Measurements from ENCODE around the gene UBALD2.

Gene UBALD2

GRCh38 chr17:76318586-76318985 lies 53.4 kb downstream of the UBALD2 start:
- no peak for DNase-seq (ENCODE audit: low read depth, low spot score)
